Myocyte (in vitro differentiated cells): ENCODE data around the gene MAFG. TPM values are rescaled to one million over a fixed set of nuclear protein-coding genes. Genes with fewer than 3 reads are reported as not detected.
A peak's percentile ranks its signal among the peaks of the same experiment; 100 is the strongest.

Experiments
- DNase-seq: peaks from one replicate; pipeline ENCODE4 v3.0.0-alpha.2; 2012; ENCODE audit warnings: low read depth
- total RNA-seq: library from RNA; depleted of rRNA; stranded (reverse); fragments of >200 nt; gene quantifications from 2 replicates; pipeline ENCODE4 v1.2.3, GENCODE V29; 2014

Gene MAFG
- total RNA-seq, 1 donor from 2014 or later: 61.0 TPM

DNA sequence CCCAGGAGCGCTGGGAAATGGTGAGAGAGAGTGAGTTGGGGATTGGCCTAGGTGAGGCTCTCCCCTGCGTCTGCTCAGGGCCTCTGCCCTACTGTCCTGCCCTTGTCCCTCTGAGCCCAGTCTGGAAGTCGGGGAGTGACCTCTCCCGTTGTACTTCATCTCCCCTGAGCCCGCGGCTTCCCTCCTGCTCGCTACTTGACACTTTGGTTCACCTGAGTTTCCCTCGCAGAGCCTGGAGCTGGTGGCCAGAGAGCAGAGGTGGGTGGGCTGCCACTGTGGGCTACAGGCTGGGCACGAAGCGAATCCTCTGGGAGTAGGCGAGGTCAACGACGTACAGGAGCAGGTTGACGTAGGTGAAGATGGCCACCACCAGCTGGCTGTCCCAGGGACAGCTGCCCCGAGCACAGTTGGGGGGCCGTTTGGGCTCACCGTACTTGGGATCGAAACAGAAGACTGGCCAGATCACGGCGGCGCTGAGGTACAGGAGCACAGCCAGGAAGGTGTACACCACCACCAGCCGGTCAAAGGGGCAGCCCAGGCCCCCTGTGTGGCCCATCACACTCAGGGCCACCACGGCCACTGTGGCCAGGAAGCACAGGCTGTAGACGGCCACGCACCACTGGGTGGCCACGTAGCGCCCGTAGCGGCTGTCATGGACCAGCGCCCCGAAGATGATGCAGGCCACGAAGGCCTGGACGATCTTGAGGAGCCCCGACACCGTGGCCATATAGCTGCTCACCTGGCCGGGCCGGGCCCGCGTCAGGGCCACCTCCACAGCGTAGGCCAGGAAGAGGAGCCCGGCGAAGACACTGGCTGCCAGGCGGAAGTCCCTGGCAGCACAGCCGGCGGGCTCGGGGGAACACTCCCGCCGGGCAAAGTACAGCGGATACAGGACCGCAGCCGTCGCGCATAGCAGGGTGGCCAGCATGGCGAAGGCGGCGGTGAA is 13.3 kb upstream of the MAFG start:
- DNase-seq: no peak

DNA sequence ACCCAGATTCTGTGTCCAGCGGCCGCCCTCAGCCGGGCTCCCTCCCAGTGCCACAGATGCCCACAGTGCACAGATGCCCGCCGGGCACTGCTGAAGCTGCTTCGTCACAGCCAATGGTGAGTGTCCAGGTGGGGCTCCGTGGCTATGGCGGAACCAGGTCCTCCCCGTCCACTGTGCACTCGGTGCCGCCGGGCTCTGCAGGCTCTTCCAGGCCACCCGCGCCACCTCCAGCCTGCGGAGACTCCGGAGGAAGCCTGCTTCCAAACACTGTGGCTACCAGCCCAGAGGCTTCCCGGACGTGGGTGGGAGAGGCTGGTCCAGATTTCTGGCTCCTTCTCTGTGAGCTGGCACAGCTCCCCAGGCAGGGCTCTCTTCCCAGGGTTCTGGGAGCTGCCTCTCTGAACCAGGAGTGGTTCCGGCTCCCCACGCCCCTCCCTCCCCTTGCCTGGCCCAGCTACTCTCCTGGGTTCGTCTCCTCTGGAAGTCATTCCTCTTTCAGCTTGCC is 12.4 kb upstream of the MAFG start:
- no peak for DNase-seq

DNA sequence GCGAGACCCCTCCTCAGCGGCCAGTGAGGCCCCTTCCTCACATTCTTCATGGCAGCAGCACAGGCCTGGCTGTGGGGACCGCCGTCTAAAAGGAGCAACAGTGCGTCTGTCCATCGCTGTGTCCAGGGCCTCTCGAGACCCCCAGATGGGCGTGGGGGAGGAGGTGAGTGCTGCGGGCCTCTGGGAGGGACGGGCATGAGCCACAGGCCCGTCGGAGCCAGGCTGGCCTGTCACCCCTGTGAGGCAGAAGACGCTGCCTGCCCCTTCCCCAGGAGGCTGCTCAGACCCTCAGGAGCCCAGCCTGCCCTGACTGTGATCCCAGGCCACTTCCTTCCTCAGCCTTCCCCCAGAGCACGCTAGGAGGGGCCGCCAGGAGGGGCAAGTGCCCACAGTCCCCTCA is 11.7 kb upstream of the MAFG start:
- DNase-seq: no peak

DNA sequence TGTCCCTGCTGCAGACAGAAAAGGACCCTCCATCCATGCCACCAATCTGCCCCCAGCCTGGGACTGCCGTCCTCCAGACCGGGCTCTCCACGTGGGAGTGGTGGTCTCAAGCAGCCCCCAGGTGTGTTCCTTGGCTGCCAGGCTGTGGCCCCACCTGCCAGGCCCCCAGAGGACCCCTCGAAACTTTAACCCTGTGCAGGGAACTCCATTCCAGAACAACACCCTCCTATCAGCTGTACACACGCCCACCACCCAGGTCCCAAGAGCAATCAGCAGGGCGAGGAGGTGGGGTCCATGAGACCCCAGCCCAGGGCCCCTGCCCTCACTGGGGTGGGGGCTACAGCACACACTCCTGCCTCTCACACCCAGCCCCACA is 8.2 kb upstream of the MAFG start:
- no peak for DNase-seq

DNA sequence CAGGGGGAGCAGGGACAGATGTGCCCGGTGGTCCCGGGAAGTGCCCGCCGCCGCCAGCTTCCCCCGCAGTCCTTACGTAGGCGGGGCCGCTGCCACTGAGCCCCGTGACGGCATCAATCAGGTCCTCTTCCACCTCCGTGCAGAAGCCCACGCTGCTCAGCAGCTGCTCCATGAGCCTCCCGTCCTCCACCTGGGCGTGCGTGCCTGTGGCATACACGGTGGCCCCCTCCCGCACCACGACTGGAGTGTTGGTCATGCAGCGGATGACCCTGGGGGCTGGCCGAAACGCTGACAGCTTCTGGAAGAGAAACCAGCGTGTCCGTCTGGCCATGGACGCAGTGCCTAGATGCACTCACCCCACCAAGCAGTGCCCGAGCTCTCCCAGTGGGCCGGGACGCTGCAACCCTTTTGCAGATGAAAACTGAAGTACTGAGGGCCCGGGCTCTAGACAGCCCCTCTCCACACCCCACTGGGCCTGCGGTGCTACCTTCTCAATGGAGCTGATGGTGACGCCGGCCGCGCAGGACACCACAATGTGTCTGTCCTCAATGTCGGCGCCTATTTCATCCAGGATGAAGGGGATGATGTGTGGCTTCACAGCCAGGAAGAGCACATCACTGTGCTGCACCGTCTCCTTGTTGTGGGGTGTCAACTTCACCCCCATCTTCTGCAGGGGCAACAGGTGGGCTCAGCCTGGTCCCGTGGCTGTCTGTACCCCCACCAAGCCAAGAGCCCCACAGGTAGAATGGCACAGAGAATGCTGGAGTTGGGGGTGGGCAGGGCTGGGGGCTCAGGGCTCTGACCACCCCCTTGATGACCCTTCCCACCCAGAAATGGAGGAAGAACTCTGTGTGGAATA is 7.5 kb upstream of the MAFG start:
- DNase-seq: no peak

DNA sequence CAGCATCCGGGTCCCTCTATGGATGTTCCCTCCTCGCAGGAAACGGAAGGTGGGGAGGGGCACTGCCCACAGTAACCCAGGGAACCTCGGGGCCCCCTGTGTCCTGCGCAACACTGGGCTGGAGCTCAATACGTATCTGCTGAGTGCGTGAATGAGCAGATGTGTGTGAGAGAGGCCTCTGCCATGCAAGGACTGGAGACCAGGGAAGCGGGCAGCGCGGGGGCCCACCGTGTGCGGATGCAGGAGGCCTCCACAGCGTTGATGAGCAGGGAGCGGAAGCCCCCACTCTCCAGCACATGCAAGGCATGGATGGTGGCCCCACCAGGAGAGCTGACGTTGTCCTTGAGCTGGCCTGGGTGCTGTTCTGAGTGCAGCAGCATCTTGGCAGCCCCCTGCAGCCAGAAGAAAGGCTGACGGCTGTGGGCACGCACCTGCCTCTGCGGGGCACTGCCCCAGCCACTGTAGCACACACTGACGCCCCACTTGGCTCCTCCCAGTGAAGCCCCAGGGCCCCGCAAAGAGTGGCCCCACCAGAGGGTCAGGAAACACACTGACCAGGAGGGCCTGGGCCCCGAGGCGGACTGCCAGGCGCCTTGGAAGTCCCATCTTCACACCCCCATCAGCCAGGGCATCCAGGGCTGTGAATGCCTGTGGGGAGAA is 6.7 kb upstream of the MAFG start:
- DNase-seq: no peak

DNA sequence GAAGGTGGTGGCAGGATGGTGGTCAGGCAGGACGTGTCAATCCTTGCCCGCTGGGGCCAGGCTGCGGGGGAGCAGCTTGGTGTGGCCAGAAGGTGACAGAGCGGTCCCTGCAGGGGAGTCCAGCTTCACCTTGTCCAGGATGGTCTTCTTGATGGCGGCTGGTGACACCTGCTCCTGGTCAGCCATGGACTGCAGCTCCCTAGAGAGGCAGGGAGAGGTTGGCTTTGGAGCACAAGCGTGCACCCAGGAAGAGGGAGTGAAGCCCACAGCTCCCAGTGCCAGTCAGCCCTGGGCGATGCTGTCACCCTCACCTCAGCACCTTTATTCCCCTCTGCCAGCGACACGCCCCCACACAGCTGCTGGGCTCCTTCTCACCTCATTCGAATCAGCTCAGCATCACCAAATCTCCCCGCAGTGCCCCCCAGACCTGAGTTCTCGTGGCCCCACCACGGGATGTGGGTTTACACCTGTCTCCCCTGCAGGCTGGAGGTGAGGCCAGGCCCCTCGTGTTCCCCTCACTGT is 5.7 kb upstream of the MAFG start:
- DNase-seq: no peak

DNA sequence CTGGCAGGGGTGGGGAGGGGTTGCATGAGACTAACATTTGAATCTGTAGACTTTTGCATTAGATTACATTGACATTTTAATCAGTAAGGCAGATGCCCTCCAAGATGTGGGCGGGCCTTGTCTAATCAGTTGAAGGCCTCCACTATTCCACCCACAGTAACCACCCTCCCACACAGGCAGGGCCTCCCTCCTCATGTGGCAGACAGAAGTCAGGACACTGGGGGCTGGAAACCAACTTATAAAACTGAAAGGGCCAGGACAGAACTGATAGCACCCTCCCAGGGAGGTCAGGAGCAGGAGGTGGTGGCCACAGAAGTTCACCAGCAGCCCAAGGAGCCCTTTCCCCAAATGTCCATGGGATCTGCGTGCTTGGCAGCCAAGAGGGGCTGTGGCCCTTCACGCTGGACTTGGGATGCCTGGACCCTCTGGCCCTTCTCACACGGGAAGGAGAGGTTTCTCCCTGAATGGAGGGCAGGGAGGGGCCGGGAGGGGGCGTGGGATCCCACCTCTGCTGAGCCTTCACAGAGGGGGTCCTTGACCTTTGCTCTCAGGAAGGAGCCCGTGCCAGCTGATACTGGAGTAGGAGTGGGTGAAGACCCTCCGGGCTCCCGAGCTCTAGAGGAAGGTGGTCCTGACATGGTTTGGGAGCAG is 4.9 kb upstream of the MAFG start:
- DNase-seq: no peak

DNA sequence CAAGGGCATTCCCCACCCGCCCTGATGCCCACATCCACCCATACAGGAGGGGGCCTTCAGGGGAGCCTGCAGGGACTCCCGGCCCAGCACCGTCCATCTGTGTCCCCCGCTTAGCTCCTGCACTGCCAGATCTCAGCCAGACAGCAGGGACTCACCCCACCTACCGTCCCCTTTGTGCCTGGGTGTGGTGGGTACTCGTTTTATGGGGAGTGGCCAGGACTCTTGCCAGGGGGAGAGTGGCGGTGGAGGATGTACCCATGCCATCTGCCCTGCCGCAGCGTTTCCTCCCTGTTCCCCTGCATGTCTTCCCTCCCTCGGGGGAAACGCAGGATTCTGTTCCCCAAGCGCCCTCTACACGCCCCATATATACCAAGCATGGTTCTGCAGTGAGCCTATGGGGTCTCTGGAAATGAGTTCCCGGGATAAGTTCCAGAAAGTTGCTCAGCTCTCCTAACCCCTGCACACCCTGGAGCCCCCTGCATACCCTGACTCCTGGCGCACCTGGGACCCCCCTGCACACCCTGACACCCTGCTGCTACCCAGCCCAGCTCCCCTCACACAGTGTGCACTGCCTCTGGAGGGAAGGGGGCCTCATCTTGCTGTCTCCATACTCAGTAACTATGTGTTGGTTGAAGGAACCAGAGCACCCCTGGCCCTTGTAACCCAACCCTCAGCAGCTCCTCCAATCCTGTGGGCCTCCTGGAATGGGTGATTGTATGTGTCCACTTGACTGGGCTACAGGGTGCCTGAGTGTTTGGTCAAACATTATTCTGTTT is 4.2 kb upstream of the MAFG start:
- DNase-seq: no peak

DNA sequence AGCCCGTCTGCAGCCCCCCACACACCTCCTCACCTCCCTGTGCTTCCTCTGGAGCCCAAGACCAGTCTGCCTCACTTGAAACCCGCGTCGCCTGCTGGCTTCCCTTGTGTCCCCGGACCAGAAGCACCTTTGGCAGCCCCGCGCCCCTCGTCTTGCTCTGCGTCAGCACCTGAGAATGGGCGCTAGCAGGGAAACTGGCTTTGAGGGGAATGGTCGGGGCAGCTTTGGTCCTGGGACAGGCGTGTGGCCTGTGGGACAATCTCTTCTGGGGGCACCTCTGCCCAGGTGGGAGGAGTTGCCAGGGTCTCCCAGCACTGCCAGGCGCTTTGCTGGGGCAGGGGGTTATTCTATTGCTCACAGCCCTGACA is 3.6 kb upstream of the MAFG start:
- no peak for DNase-seq

DNA sequence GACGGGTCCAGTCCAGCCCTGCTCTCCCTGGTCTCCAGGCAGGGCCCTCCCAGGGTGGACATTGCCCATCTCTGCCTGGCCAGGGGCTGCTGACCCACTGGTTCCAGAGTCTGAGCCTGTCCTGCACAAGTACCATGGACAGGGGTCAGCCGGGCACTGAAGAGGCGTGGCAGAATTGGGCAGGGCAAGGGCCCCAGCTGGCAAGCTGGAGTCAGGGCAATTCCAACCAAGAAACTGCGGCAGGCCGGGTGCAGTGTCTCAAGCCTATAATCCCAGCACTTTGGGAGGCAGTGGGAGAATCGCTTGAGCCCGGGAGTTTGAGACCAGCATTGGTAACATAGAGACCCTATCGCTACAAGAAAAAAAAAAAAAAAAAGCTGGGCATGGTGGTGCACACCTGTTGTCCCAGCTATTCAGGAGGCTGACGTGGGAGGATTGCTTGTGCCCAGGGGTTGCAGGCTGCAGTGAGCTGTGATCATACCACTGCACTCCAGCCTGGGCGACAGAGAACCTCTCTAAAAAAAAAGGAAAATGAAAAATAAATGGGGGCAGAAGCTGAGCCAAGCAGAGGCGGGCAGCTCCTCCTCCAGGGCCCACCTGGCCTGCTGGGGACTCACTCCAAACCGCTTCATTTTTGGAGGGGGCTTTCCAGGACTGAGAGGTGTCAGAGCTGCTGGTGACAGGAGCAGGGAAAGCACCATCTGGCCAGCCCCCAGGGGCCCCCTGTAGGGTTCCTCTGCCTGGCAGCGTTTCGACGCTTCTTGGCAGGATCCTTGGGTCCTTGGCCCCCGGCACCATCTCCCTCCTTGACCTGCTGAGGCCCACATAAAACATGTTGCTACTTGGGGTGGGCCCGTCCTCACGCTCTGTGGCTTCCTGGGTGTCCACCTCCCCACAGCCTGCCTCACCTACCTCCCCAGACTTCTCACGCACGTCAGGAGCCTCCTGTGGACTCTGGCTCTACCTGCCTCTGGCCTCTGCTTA is 2.9 kb upstream of the MAFG start:
- DNase-seq: peak; percentile 58

DNA sequence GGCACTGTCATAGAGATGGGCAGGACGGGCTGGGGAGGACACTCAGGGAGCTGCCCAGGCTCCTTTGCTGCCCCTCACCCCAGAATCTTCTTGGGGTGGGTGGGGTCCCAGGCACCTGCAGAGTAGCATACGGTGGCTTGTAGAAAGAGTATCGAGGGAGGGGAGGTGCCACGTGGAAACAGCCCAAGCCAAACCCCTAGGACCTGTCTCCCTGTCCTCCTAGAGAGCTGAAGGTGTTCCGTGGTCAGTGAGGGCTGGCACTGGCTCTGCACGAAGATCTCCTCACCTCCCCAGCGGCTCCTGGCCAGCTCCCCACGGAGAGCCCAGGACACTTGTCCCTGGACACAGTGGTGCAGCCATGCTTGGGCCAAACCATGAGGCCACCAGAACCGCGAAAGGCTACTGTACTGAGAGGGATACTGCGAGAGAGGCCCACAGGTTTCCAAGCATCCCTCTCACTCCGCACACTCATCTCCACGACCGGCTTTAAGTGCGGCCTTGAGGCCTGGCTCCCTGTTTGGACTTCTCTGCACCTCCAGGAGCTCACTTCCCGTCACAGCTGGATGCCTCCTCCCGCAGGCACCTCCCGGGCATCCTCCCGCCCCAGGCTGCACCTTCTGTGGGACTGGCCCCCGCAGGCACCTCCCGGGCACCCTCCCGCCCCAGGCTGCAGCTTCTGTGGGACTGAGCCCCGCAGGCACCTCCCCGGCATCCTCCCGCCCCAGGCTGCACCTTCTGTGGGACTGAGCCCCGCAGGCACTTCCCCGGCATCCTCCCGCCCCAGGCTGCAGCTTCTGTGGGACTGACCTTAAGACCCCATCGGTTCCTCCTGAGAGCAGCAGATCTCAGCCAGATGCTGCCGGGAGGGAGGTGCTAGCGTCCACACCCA is 2.0 kb upstream of the MAFG start:
- no peak for DNase-seq

DNA sequence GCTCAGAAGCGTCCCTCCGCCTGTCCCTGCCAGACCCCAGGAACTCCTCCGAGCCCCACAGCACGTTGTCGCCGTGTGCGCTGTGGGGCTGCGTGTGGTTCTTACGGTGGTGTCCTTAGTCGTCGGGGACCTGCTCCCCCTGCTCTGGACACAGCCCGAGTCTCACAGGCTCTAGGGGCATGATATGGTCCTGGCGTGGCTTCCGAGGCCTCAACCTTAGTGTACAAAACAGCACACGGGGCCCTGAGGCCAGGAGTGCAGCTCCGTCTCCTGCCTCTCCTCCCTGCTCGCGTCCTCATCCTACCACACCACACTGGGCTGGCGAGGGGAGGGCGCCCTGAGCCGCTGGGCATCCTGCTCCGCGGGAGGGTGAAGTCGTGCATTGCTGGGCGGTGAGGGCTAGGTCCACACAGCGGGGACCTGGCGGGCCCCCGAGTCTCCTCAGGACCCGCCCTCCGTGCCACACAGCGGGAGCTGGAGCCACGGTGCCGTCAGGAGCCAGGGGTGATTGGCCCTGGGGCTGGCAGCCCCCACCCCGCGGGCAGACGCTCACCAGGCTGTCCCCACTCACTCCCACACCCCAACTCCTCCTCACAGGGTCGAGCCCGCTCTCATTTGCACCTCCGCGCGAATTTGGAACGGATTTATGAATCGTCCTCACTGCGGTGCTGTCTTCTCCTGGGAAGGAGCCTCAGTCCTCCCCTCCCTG is 1.2 kb upstream of the MAFG start:
- DNase-seq: no peak

DNA sequence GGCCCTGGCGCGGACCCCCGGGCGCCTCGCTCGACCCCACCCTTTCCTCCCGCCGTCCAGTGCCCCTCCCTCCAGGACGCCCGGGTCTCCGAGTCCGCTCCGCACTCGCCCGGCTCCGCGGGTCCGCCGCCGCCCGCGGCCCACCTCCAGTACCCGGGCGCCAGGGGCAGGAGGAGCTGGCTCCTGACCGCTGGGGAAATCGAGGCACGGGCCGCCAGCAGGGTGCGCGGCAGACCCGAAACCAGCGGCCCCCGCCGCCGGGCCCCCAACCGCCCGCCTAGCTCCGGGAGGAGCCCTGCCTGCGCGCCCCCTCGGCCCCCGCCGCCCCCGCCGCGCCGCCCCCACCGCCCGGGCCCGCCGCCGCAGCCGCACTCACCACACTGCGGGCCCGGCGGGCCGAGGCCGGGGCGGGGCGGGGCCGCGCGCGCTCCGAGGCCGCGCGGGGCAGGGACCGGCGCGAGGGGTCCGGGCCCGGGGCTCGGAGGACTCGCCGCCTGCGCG is 333 bp downstream of the MAFG start:
- DNase-seq: no peak

DNA sequence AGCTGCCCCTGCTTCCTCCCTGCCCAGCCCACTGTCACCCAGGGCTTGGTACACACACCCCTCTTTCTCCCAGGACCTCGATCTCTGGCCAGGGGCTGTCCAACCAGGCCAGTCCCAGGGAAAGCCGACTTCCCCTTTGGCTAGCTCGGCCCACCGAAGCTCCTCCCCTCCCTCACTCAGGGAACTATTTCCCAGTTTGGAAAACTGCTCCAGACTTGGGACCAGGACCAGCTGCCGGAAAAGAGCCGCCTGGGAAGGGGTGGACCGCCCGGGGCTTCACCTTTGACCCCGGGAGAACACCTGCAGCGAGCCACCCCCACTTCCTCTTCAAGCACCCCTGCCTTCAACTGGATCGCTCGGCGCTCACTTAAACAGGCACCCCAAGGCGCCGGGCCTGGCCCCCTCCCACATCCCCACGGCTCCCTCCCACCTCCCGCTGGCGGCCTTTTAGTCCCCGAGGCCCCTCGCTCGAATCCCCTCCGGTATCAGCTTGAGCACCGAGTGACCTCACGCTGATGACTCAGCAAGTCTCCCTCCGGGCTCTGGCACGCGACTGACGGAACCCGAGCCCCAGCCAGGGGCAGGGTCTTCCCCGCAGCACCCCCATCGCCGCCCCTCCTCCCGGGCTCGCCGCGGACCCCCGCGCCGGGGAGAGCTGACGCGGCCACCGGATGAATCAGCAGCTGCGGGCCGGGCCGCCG is 934 bp downstream of the MAFG start:
- DNase-seq: peak; percentile 89

DNA sequence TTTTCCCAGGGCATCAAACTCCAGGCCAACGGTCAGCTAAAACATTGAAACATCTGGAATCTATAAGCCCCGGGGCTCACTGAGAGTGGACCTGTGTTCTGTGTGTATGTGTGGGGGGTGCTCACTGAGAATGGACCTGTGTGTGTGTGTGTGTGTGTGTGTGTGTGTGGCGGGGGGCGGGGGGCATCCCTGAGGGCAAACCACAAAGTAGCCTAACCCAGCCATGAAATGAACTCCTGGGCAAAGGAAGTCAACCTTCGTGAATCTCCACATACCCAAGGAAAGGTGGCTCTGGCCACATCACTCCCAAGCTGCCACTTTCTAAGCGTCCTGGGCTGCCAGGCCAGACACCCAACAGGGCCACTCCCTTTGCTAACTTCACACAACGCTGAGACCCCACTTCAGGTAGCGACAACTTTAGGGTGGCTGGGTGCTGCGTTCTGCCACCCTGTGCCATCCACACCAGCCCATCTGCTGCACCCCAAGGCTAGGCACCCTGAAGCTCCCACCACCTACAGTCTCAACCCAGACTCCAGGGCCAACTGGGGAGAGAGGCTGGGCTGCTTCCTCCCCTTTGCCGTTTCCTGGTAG is 1.6 kb downstream of the MAFG start:
- no peak for DNase-seq
